ENCODE measurements around the gene P3H2. TPM values are rescaled to one million over a fixed set of nuclear protein-coding genes. Genes with fewer than 3 reads are reported as not detected.

P3H2 gene
- total RNA-seq, 4 donors from 2014 or later, result 29.9 to 73.3 (median 54.5) TPM

DNA sequence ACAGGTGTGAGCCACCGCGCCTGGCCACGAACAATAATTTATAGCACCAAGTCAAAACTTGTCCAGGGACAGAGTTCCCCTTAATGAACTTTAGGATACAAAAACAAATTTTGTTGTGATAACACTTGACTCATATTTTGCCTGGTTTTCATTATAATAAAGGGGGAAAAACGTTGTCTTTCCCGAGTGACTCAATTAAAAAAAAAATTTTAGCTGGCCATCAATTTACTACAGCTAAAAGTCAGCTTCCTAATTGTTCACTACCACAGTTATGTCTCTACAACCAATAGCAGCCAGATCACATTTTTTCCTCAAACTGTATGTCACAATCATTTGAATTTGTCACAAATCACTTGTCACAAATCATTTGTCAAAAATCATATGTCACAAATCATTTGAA lies 116.0 kb downstream of the P3H2 start:
- Histone ChIP-seq H3K4me3 (no peak overlapping the region), H3K27ac (no peak overlapping the region), H3K4me1 (no peaks in the 10 kb centered on the region), H3K27me3 (no peaks in the 10 kb centered on the region), H3K9me3 (no peaks in the 10 kb centered on the region), H3K36me3 (no peaks in the 10 kb centered on the region)
- no peak for DNase-seq (ENCODE audit: low spot score in 2 of 2)
- 71% methylated on average over 5 of the region's 5 CpGs for WGBS
- TF ChIP-seq EP300 (IDR thresholded peaks at IDR 0.05) (no peak), POLR2A (IDR thresholded peaks at IDR 0.05) (no peak), POLR2AphosphoS5 (IDR thresholded peaks at IDR 0.05) (no peak)
- TF ChIP-seq, protein P1, sequence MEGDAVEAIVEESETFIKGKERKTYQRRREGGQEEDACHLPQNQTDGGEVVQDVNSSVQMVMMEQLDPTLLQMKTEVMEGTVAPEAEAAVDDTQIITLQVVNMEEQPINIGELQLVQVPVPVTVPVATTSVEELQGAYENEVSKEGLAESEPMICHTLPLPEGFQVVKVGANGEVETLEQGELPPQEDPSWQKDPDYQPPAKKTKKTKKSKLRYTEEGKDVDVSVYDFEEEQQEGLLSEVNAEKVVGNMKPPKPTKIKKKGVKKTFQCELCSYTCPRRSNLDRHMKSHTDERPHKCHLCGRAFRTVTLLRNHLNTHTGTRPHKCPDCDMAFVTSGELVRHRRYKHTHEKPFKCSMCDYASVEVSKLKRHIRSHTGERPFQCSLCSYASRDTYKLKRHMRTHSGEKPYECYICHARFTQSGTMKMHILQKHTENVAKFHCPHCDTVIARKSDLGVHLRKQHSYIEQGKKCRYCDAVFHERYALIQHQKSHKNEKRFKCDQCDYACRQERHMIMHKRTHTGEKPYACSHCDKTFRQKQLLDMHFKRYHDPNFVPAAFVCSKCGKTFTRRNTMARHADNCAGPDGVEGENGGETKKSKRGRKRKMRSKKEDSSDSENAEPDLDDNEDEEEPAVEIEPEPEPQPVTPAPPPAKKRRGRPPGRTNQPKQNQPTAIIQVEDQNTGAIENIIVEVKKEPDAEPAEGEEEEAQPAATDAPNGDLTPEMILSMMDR (IDR thresholded peaks at IDR 0.05), result no peak

DNA sequence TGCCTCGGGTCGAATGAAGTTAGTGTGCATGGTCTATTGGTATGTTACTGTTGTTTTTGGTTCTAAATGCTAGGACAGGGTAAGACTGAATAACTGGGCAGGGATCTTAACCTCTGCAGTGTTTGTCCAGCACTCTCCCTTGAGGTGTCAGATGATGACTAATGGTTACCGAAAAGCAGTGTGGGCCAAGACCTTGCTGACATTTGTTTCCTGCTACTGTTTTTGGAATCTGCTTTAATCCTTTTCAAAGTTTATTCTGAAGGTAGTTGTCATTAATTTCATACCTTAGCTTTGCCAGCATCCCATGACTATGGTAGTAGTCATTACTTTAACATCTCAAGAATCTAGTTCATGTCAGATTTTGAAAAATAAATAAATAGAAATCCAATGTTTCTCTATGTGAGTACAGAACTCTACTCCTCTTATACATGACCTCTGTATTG lies 117.0 kb downstream of the P3H2 start:
- Histone ChIP-seq H3K27ac (no peak overlapping the region), H3K27me3 (no peaks in the 10 kb centered on the region), H3K36me3 (no peaks in the 10 kb centered on the region), H3K9me3 (no peaks in the 10 kb centered on the region), H3K4me1 (no peaks in the 10 kb centered on the region), H3K4me3 (no peak overlapping the region)
- 56% methylated on average over 3 of the region's 3 CpGs for WGBS
- TF ChIP-seq POLR2A (IDR thresholded peaks at IDR 0.05) (no peak), POLR2AphosphoS5 (IDR thresholded peaks at IDR 0.05) (no peak), EP300 (IDR thresholded peaks at IDR 0.05) (no peak)
- TF ChIP-seq, protein P1 (IDR thresholded peaks at IDR 0.05), result no peak
- no peak for DNase-seq (ENCODE audit: low spot score in 2 of 2)

DNA sequence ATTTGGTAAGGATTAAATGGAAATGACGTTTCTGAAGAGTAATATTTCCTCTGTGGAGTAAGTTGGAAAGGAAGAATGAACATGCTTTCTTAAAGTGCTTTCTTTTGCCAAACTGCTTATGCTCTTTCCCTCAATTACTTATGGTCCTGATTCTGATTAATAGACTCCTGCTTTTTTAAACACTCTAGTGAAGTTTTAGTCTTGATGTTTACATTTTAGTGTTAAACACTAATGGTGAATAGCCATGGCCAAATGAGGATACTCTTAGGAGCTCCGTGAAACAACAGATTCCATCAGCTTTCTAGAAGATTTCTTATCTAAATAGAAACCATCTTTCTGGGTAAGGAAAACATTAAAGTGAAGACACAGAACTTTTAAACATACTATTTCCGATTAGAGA lies 117.6 kb downstream of the P3H2 start:
- Histone ChIP-seq H3K4me3 (no peak overlapping the region), H3K4me1 (no peaks in the 10 kb centered on the region), H3K27ac (no peak overlapping the region), H3K36me3 (no peaks in the 10 kb centered on the region), H3K9me3 (no peaks in the 10 kb centered on the region), H3K27me3 (no peaks in the 10 kb centered on the region)
- DNase-seq (ENCODE audit: low spot score in 2 of 2), result no peak
- TF ChIP-seq, protein P1 (IDR thresholded peaks at IDR 0.05), result no peak
- no peak for TF ChIP-seq POLR2A (IDR thresholded peaks at IDR 0.05)
- 64% methylated on average over 3 of the region's 3 CpGs for WGBS

DNA sequence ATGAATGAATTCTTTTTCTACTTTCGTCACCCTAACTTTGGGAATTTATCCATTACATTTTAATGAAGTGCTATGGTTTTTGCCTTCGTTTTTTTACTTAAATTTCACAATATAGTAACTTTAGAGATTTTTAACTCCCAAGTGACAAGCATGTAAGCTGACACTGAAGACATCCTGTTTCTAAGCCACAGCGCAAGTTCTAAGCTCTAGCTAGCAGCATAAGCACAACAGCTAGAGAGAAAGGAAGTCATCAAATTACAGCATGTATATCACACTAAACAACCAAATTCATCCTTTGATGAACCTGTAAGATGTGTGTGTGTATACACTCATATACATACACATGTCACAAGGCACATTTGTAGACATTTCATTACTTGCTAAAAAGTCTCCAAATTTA lies 119.3 kb downstream of the P3H2 start:
- H3K27me3 ChIP-seq, result no peaks in the 10 kb centered on the region
- no peaks in the 10 kb centered on the region for H3K4me1 ChIP-seq
- H3K27ac ChIP-seq, result no peak overlapping the region
- WGBS, result 89% methylated on average over 3 of the region's 3 CpGs
- no peak for DNase-seq (ENCODE audit: low spot score in 2 of 2)
- no peaks in the 10 kb centered on the region for H3K9me3 ChIP-seq
- no peaks in the 10 kb centered on the region for H3K36me3 ChIP-seq
- TF ChIP-seq POLR2A (IDR thresholded peaks at IDR 0.05) (no peak), EP300 (IDR thresholded peaks at IDR 0.05) (no peak), POLR2AphosphoS5 (IDR thresholded peaks at IDR 0.05) (no peak)
- TF ChIP-seq, protein P1 (IDR thresholded peaks at IDR 0.05), result no peak
- no peak overlapping the region for H3K4me3 ChIP-seq

DNA sequence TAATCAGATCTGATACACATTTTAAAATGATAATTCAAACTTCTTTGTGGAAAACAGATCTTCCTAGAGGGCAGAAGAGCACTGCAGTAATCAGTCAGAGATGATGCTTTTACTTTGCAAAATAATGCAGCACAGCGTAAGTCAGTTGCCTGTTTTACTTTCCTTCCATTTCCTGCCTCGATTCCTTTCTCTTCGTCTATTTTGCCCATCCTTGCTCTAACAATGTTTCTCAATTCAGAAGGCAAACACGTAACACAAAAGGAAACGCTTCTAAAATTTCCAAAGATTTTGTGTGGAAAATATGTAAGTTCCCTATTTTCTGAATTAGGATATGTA lies 119.9 kb downstream of the P3H2 start:
- Histone ChIP-seq H3K27me3 (no peaks in the 10 kb centered on the region), H3K9me3 (no peaks in the 10 kb centered on the region), H3K4me1 (no peaks in the 10 kb centered on the region), H3K36me3 (no peaks in the 10 kb centered on the region), H3K27ac (no peak overlapping the region), H3K4me3 (no peak overlapping the region)
- DNase-seq (ENCODE audit: low spot score in 2 of 2), result no peak
- TF ChIP-seq, protein P1 (IDR thresholded peaks at IDR 0.05), result no peak
- TF ChIP-seq POLR2A (IDR thresholded peaks at IDR 0.05) (no peak), POLR2AphosphoS5 (IDR thresholded peaks at IDR 0.05) (no peak), EP300 (IDR thresholded peaks at IDR 0.05) (no peak)
- WGBS, result 78% methylated on average over 5 of the region's 5 CpGs

Data from suprapubic skin (tissue), 4 donors.